K562 (cell line): Measurements from ENCODE around the gene PRM1. TPM values are rescaled to one million over a fixed set of nuclear protein-coding genes. Genes with fewer than 3 reads are reported as not detected.

Experiments
- CEBPB ChIP-seq: fragments of 450-650 bp; IDR thresholded peaks from 2 replicates; pipeline ENCODE4 v1.6.1; 2016; ENCODE audit warnings: missing genetic modification characterization, missing compliant biosample characterization
- CHD1 ChIP-seq: fragments of 200-600 bp; sonication (generic); IDR thresholded peaks from one replicate; pipeline ENCODE4 v1.6.1; 2012; ENCODE audit warnings: mild to moderate bottlenecking, moderate library complexity, low read length, inconsistent platforms
- CREB1 ChIP-seq, 2 experiments: sonication (generic) in 1 of 2; formaldehyde crosslinking in 1 of 2; IDR thresholded peaks; 2 replicates each; pipeline versions ENCODE4 v1.6.1 to v1.8.0; 2012 to 2022; ENCODE audit warnings: inconsistent platforms in 1 of 2, mild to moderate bottlenecking in 1 of 2, missing genetic modification reagents in 1 of 2, moderate library complexity in 1 of 2
- GATAD2B ChIP-seq: fragments of 450-650 bp; IDR thresholded peaks from 2 replicates; pipeline ENCODE4 v1.6.1; 2017; ENCODE audit warnings: mild to moderate bottlenecking, borderline replicate concordance
- GTF2A2 ChIP-seq: IDR thresholded peaks from 2 replicates; pipeline ENCODE4 v1.6.1; 2016; ENCODE audit warnings: mild to moderate bottlenecking, missing genetic modification characterization, missing compliant biosample characterization
- JUND ChIP-seq, 2 experiments: IDR thresholded peaks; 2 replicates in 1 of 2; 3 replicates in 1 of 2; pipeline ENCODE4 v1.6.1; 2011; ENCODE audit warnings: borderline replicate concordance in 2 of 2, low read depth in 2 of 2, low read length in 2 of 2, improper control_type of control experiment in 1 of 2, missing biosample characterization in 1 of 2, missing genetic modification characterization in 1 of 2, missing genetic modification reagents in 1 of 2
- KAT2B ChIP-seq: IDR thresholded peaks from one replicate; pipeline ENCODE4 v1.6.1; 2012; ENCODE audit warnings: low read depth, mild to moderate bottlenecking, control low read depth, inconsistent platforms, low read length, moderate library complexity
- NONO ChIP-seq, 2 experiments: fragments of 200-400 bp in 1 of 2; fragments of 450-650 bp in 1 of 2; formaldehyde crosslinking in 1 of 2; IDR thresholded peaks; 2 replicates each; pipeline ENCODE4 v1.6.1; 2017; ENCODE audit warnings: low read depth in 2 of 2, mild to moderate bottlenecking in 2 of 2, moderate library complexity in 2 of 2, low read length in 1 of 2
- NRF1 ChIP-seq, 2 experiments: fragments of 450-650 bp; IDR thresholded peaks in 1 of 2; conservative IDR thresholded peaks in 1 of 2; 2 replicates each; pipeline ENCODE4 v1.6.1; 2014; ENCODE audit warnings: mild to moderate bottlenecking in 2 of 2
- POLR2A ChIP-seq: fragments of 450-650 bp; conservative IDR thresholded peaks from 2 replicates; pipeline ENCODE4 v1.6.1; 2016
- PRMT5 ChIP-seq: sonication (generic); formaldehyde crosslinking; IDR thresholded peaks from 2 replicates; pipeline ENCODE4 v1.5.0; 2020; ENCODE audit warnings: missing genetic modification reagents
- RAD21 ChIP-seq, 2 experiments: fragments of 250-450 bp in 1 of 2; fragments of 450-650 bp in 1 of 2; sonication (Bioruptor Pico) in 1 of 2; formaldehyde crosslinking in 1 of 2; IDR thresholded peaks in 1 of 2; conservative IDR thresholded peaks in 1 of 2; 2 replicates each; pipeline versions ENCODE4 v1.4.0 to v1.8.0; 2020 to 2022; ENCODE audit warnings: mild to moderate bottlenecking in 2 of 2, moderate library complexity in 1 of 2
- SMARCA4 ChIP-seq: fragments of 450-650 bp; IDR thresholded peaks from 2 replicates; pipeline ENCODE4 v1.6.1; 2016
- TAF7 ChIP-seq: fragments of 450-650 bp; IDR thresholded peaks from 2 replicates; pipeline ENCODE4 v1.6.1; 2016; ENCODE audit warnings: missing genetic modification characterization, missing compliant biosample characterization
- polyA plus RNA-seq, 8 experiments: library from polyadenylated mRNA; depleted of rRNA in 4 of 8; stranded (reverse) in 5 of 8; unstranded in 3 of 8; fragments of >200 nt; fragmentation: Nextera tagmentation in 2 of 8; fragmentation: Illumina TruSeq in 1 of 8; extraction: Ambion mirVana in 2 of 8; extraction: Trizol in 1 of 8; gene quantifications; 2 replicates each; pipeline versions ENCODE4 v1.2.1 to v1.2.3, GENCODE V29; 2011 to 2014; ENCODE audit warnings: inconsistent platforms in 1 of 8, missing spikeins in 1 of 8
- total RNA-seq, 7 experiments: library from RNA; depleted of rRNA in 6 of 7; stranded (reverse); fragments of >200 nt in 6 of 7; fragmentation: Illumina TruSeq in 2 of 7; extraction: Trizol in 2 of 7; gene quantifications; 2 replicates each; pipeline versions ENCODE4 v1.2.1 to v1.2.3, GENCODE V29; 2011 to 2021; ENCODE audit warnings: low replicate concordance in 1 of 7
- TF ChIP-seq, protein P1 (sequence below): IDR thresholded peaks from 3 replicates; pipeline ENCODE4 v1.6.1; 2011; ENCODE audit warnings: borderline replicate concordance, mild to moderate bottlenecking, moderate library complexity; ENCODE audit not compliant: insufficient read length; ENCODE audit errors: extremely low read depth
- TF ChIP-seq, protein P2 (sequence below): sonication (generic); formaldehyde crosslinking; IDR thresholded peaks from 2 replicates; pipeline ENCODE4 v1.8.0; 2022; ENCODE audit warnings: mild to moderate bottlenecking, low read depth, missing genetic modification reagents
- TF ChIP-seq, protein P3 (sequence below): fragments of 200-400 bp; formaldehyde crosslinking; IDR thresholded peaks from 2 replicates; pipeline ENCODE4 v1.6.1; 2017; ENCODE audit warnings: mild to moderate bottlenecking, low read depth, low read length, moderate library complexity
- TF ChIP-seq, protein P4 (sequence below): sonication (generic); formaldehyde crosslinking; IDR thresholded peaks from 2 replicates; pipeline ENCODE4 v1.8.0; 2022; ENCODE audit warnings: mild to moderate bottlenecking, missing genetic modification reagents

The PRM1 gene
- total and polyA plus RNA-seq, 9 of the 15 experiments (the other 6 are each of a cell fraction or from before 2014, with no cell fraction given) = not detected

DNA sequence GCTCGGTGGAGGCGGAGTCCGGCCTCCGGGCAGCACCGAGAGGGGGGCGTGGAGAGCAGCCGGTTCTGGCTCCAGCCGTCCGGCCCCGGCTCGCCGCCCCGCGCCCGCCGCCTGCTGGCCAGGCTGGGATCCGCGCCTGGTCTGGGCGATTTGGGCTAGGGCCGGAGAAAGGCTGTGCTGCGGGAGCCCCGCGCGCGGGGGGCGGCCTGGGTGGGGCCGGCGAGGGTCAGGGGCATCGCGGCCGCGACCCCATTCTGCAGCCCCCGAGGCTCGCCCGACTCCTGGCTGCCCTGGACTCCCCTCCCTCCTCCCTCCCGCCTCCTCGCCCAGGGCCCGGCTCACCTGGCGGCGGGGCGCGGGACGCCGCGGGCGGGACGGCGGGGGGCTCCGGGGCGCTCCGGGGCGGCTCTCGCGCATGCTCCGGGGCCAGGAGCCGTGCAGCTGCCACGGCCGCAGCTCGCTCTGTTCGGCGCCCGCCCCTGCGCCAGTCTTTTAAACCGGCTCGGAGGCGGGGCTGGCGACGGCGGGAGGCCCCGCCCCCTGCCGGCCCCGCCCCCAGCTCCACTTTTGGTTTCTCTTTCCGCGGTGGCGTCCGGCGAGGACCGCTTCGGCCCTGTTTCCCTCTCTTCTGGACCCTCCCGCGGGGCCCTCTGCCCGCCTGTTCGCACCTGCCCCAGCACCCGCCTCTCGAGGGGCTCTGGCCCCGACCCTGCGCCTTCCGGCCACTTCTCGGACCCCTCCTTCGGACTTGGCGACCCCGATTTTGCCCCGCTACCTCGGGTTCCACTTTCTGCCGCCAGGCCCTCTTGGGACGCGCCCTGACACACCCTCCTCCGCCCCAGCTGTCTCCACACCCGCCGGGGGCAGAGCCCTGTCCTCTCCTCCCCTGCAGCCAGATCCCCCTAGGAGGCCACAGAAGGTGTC, 25.1 kb downstream of the PRM1 start, which contains the start of gene SOCS1 (continued):
- TF ChIP-seq, protein P1, sequence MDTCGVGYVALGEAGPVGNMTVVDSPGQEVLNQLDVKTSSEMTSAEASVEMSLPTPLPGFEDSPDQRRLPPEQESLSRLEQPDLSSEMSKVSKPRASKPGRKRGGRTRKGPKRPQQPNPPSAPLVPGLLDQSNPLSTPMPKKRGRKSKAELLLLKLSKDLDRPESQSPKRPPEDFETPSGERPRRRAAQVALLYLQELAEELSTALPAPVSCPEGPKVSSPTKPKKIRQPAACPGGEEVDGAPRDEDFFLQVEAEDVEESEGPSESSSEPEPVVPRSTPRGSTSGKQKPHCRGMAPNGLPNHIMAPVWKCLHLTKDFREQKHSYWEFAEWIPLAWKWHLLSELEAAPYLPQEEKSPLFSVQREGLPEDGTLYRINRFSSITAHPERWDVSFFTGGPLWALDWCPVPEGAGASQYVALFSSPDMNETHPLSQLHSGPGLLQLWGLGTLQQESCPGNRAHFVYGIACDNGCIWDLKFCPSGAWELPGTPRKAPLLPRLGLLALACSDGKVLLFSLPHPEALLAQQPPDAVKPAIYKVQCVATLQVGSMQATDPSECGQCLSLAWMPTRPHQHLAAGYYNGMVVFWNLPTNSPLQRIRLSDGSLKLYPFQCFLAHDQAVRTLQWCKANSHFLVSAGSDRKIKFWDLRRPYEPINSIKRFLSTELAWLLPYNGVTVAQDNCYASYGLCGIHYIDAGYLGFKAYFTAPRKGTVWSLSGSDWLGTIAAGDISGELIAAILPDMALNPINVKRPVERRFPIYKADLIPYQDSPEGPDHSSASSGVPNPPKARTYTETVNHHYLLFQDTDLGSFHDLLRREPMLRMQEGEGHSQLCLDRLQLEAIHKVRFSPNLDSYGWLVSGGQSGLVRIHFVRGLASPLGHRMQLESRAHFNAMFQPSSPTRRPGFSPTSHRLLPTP = no peak
- TF ChIP-seq KAT2B (no peak), GATAD2B (peak; percentile 99), SMARCA4 (0 out of 2 replicates have a peak, but pooled peaks have one; percentile 23), JUND (IDR thresholded peaks at IDR 0.05; ENCODE audit: borderline replicate concordance, low read depth, low read length) (peak; percentile 2), JUND (tag; IDR thresholded peaks at IDR 0.05; ENCODE audit: borderline replicate concordance, low read depth, low read length) (peak; percentile 48; the same call in 1 of the 3 replicates), NONO (IDR thresholded peaks at IDR 0.05; ENCODE audit: low read depth in 2 of 2, low read length in 1 of 2) (peak; percentile 88 to 99), CEBPB (no peak), CHD1 (no peak), POLR2A (peak; percentile 73), RAD21 (CRISPR knock-in tag; conservative IDR thresholded peaks at IDR 0.05 in 1 of 2, IDR thresholded peaks at IDR 0.05 in 1 of 2) (peak; percentile 91 to 94), GTF2A2 (peak; percentile 78), TAF7 (tag) (peak; percentile 71), PRMT5 (CRISPR knock-in tag) (peak; percentile 41; the same call in 1 of the 2 replicates), CREB1 (IDR thresholded peaks at IDR 0.05) (peak; percentile 30), CREB1 (CRISPR knock-in tag; IDR thresholded peaks at IDR 0.05) (peak; percentile 28; the same call in 1 of the 2 replicates), NRF1 (conservative IDR thresholded peaks at IDR 0.05 in 1 of 2, IDR thresholded peaks at IDR 0.05 in 1 of 2) (peak; percentile 86 to 89)
- TF ChIP-seq, protein P2, sequence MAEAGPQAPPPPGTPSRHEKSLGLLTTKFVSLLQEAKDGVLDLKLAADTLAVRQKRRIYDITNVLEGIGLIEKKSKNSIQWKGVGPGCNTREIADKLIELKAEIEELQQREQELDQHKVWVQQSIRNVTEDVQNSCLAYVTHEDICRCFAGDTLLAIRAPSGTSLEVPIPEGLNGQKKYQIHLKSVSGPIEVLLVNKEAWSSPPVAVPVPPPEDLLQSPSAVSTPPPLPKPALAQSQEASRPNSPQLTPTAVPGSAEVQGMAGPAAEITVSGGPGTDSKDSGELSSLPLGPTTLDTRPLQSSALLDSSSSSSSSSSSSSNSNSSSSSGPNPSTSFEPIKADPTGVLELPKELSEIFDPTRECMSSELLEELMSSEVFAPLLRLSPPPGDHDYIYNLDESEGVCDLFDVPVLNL (CRISPR knock-in tag) = 0 out of 2 replicates have a peak, but pooled peaks have one; percentile 12
- TF ChIP-seq, protein P3, sequence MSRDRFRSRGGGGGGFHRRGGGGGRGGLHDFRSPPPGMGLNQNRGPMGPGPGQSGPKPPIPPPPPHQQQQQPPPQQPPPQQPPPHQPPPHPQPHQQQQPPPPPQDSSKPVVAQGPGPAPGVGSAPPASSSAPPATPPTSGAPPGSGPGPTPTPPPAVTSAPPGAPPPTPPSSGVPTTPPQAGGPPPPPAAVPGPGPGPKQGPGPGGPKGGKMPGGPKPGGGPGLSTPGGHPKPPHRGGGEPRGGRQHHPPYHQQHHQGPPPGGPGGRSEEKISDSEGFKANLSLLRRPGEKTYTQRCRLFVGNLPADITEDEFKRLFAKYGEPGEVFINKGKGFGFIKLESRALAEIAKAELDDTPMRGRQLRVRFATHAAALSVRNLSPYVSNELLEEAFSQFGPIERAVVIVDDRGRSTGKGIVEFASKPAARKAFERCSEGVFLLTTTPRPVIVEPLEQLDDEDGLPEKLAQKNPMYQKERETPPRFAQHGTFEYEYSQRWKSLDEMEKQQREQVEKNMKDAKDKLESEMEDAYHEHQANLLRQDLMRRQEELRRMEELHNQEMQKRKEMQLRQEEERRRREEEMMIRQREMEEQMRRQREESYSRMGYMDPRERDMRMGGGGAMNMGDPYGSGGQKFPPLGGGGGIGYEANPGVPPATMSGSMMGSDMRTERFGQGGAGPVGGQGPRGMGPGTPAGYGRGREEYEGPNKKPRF = no peak
- TF ChIP-seq, protein P4, sequence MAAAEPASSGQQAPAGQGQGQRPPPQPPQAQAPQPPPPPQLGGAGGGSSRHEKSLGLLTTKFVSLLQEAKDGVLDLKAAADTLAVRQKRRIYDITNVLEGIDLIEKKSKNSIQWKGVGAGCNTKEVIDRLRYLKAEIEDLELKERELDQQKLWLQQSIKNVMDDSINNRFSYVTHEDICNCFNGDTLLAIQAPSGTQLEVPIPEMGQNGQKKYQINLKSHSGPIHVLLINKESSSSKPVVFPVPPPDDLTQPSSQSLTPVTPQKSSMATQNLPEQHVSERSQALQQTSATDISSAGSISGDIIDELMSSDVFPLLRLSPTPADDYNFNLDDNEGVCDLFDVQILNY (CRISPR knock-in tag) = 0 out of 2 replicates have a peak, but pooled peaks have one; percentile 65
